Activated T-cell treated with anti-CD3 and anti-CD28 coated beads, Interleukin-2, amount 50 U/mL, for 4 hours (primary cell): ENCODE measurements around the gene DENND4A. TPM values are rescaled to one million over a fixed set of nuclear protein-coding genes. Genes with fewer than 3 reads are reported as not detected.
A peak's percentile ranks its signal among the peaks of the same experiment; 100 is the strongest.

ENCODE experiments used
- ATAC-seq, 2 donors: fragments of 200-7000 bp; cut with Tn5 transposase; one replicate each; pipeline ENCODE4 v1.10.0; 2021
- DNase-seq: peaks from one replicate; pipeline ENCODE4 v3.0.0-alpha.2; 2020
- H3K27me3 Mint-ChIP-seq: one replicate; pipeline ENCODE4 v1.8.0; 2021; ENCODE audit warnings: low read depth, mixed read lengths
- H3K36me3 Mint-ChIP-seq: one replicate; pipeline ENCODE4 v1.8.0; 2022; ENCODE audit warnings: mixed read lengths; ENCODE audit not compliant: insufficient read depth
- H3K4me1 Mint-ChIP-seq: one replicate; pipeline ENCODE4 v1.8.0; 2021; ENCODE audit warnings: low read depth, mixed read lengths
- H3K4me3 Mint-ChIP-seq: one replicate; pipeline ENCODE4 v1.8.0; 2021; ENCODE audit warnings: mild to moderate bottlenecking, moderate library complexity, mixed read lengths
- H3K9me3 Mint-ChIP-seq: one replicate; pipeline ENCODE4 v1.8.0; 2021; ENCODE audit warnings: mixed read lengths
- total RNA-seq, 3 donors: library from RNA; stranded (reverse); gene quantifications; one replicate each; pipeline ENCODE4 v1.2.1, GENCODE V29; 2021

DENND4A gene
- total RNA-seq, 3 donors from 2014 or later, result 24.2 to 26.0 (median 25.0) TPM

- H3K27me3 Mint-ChIP-seq, result no peaks in the 10 kb centered on the region
- ATAC-seq, result no peak
- no peaks in the 10 kb centered on the region for H3K9me3 Mint-ChIP-seq
- H3K4me3 Mint-ChIP-seq, result no peak overlapping the region
- H3K36me3 Mint-ChIP-seq, result peaks cover 27% of the 10 kb centered on the region
- DNase-seq, result no peak
- H3K4me1 Mint-ChIP-seq, result peaks cover 2% of the 10 kb centered on the region
Measured at GRCh38 chr15:65731926-65732325, 60.2 kb downstream of the DENND4A start.

GRCh38 chr15:65730549-65731172 lies 61.4 kb downstream of the DENND4A start:
- Mint-ChIP-seq H3K9me3 (no peaks in the 10 kb centered on the region), H3K4me3 (no peak overlapping the region), H3K36me3 (peaks cover 25% of the 10 kb centered on the region), H3K27me3 (no peaks in the 10 kb centered on the region), H3K4me1 (peaks cover 2% of the 10 kb centered on the region)
- DNase-seq (no peak), ATAC-seq (no peak)

- H3K27me3 Mint-ChIP-seq, result no peaks in the 10 kb centered on the region
- H3K9me3 Mint-ChIP-seq, result no peaks in the 10 kb centered on the region
- DNase-seq, result no peak
- no peak overlapping the region for H3K4me3 Mint-ChIP-seq
- H3K36me3 Mint-ChIP-seq, result peaks cover 27% of the 10 kb centered on the region
- H3K4me1 Mint-ChIP-seq, result no peaks in the 10 kb centered on the region
- no peak for ATAC-seq
Measured at GRCh38 chr15:65724464-65725215, 67.5 kb downstream of the DENND4A start.

- Mint-ChIP-seq H3K27me3 (no peaks in the 10 kb centered on the region), H3K9me3 (no peaks in the 10 kb centered on the region), H3K4me1 (no peaks in the 10 kb centered on the region), H3K4me3 (no peak overlapping the region), H3K36me3 (peaks cover 28% of the 10 kb centered on the region)
- ATAC-seq, result no peak
- no peak for DNase-seq
Measured at GRCh38 chr15:65723876-65724275, 68.2 kb downstream of the DENND4A start.

- no peaks in the 10 kb centered on the region for H3K4me1 Mint-ChIP-seq
- H3K4me3 Mint-ChIP-seq, result no peak overlapping the region
- peaks cover 33% of the 10 kb centered on the region for H3K36me3 Mint-ChIP-seq
- no peaks in the 10 kb centered on the region for H3K27me3 Mint-ChIP-seq
- no peaks in the 10 kb centered on the region for H3K9me3 Mint-ChIP-seq
- DNase-seq (no peak), ATAC-seq (no peak)
Measured at GRCh38 chr15:65722191-65722590, 69.9 kb downstream of the DENND4A start.

GRCh38 chr15:65712415-65712814 lies 79.7 kb downstream of the DENND4A start:
- no peaks in the 10 kb centered on the region for H3K9me3 Mint-ChIP-seq
- peaks cover 34% of the 10 kb centered on the region for H3K36me3 Mint-ChIP-seq
- H3K4me3 Mint-ChIP-seq, result no peak overlapping the region
- peak; percentile 30 to 35 for ATAC-seq
- no peaks in the 10 kb centered on the region for H3K27me3 Mint-ChIP-seq
- peaks cover 2% of the 10 kb centered on the region for H3K4me1 Mint-ChIP-seq
- no peak for DNase-seq

GRCh38 chr15:65695081-65695480 lies 97.0 kb downstream of the DENND4A start:
- Mint-ChIP-seq H3K9me3 (no peaks in the 10 kb centered on the region), H3K36me3 (peaks cover 46% of the 10 kb centered on the region), H3K4me1 (no peaks in the 10 kb centered on the region)

GRCh38 chr15:65690778-65691177 lies 101.3 kb downstream of the DENND4A start:
- no peaks in the 10 kb centered on the region for H3K27me3 Mint-ChIP-seq
- H3K9me3 Mint-ChIP-seq, result peaks cover 8% of the 10 kb centered on the region
- no peak for ATAC-seq
- H3K4me1 Mint-ChIP-seq, result no peaks in the 10 kb centered on the region
- DNase-seq, result no peak
- no peak overlapping the region for H3K4me3 Mint-ChIP-seq
- H3K36me3 Mint-ChIP-seq, result peaks cover 63% of the 10 kb centered on the region

More at GRCh38 chr15:65695081-65695480, 97.0 kb downstream of the DENND4A start:
- DNase-seq, result no peak
- no peak overlapping the region for H3K4me3 Mint-ChIP-seq
- no peak for ATAC-seq
- H3K27me3 Mint-ChIP-seq, result no peaks in the 10 kb centered on the region

- no peak overlapping the region for H3K4me3 Mint-ChIP-seq
- no peaks in the 10 kb centered on the region for H3K4me1 Mint-ChIP-seq
- no peak for ATAC-seq
- peaks cover 63% of the 10 kb centered on the region for H3K36me3 Mint-ChIP-seq
- no peaks in the 10 kb centered on the region for H3K27me3 Mint-ChIP-seq
- H3K9me3 Mint-ChIP-seq, result peaks cover 8% of the 10 kb centered on the region
- DNase-seq, result no peak
Measured at GRCh38 chr15:65690173-65690572, 101.9 kb downstream of the DENND4A start.

- Mint-ChIP-seq H3K9me3 (peaks cover 8% of the 10 kb centered on the region), H3K27me3 (no peaks in the 10 kb centered on the region), H3K4me1 (no peaks in the 10 kb centered on the region), H3K36me3 (peaks cover 57% of the 10 kb centered on the region), H3K4me3 (no peak overlapping the region)
- DNase-seq (no peak), ATAC-seq (no peak)
Measured at GRCh38 chr15:65688462-65688861, 103.6 kb downstream of the DENND4A start.

GRCh38 chr15:65682404-65682911 lies 109.6 kb downstream of the DENND4A start:
- peaks cover 4% of the 10 kb centered on the region for H3K4me1 Mint-ChIP-seq
- no peaks in the 10 kb centered on the region for H3K27me3 Mint-ChIP-seq
- no peak overlapping the region for H3K4me3 Mint-ChIP-seq
- H3K9me3 Mint-ChIP-seq, result no peaks in the 10 kb centered on the region
- H3K36me3 Mint-ChIP-seq, result peaks cover 11% of the 10 kb centered on the region
- DNase-seq, result no peak
- ATAC-seq, result no peak

- Mint-ChIP-seq H3K36me3 (peaks cover 5% of the 10 kb centered on the region), H3K4me1 (peaks cover 4% of the 10 kb centered on the region), H3K9me3 (no peaks in the 10 kb centered on the region), H3K4me3 (no peak overlapping the region), H3K27me3 (no peaks in the 10 kb centered on the region)
- ATAC-seq, result no peak
- no peak for DNase-seq
Measured at GRCh38 chr15:65680544-65680943, 111.5 kb downstream of the DENND4A start.

GRCh38 chr15:65676123-65676522 lies 116.0 kb downstream of the DENND4A start:
- DNase-seq, result no peak
- no peak overlapping the region for H3K4me3 Mint-ChIP-seq

GRCh38 chr15:65675551-65675950 lies 116.5 kb downstream of the DENND4A start:
- no peak for ATAC-seq
- no peaks in the 10 kb centered on the region for H3K9me3 Mint-ChIP-seq
- no peak overlapping the region for H3K4me3 Mint-ChIP-seq
- H3K4me1 Mint-ChIP-seq, result no peaks in the 10 kb centered on the region
- no peaks in the 10 kb centered on the region for H3K27me3 Mint-ChIP-seq
- peaks cover 21% of the 10 kb centered on the region for H3K36me3 Mint-ChIP-seq
- DNase-seq, result no peak

More at GRCh38 chr15:65676123-65676522, 116.0 kb downstream of the DENND4A start:
- H3K36me3 Mint-ChIP-seq, result peaks cover 18% of the 10 kb centered on the region
- H3K4me1 Mint-ChIP-seq, result no peaks in the 10 kb centered on the region
- no peaks in the 10 kb centered on the region for H3K27me3 Mint-ChIP-seq
- H3K9me3 Mint-ChIP-seq, result no peaks in the 10 kb centered on the region
- ATAC-seq, result no peak

GRCh38 chr15:65666257-65666656 lies 125.8 kb downstream of the DENND4A start:
- Mint-ChIP-seq H3K27me3 (no peaks in the 10 kb centered on the region), H3K4me3 (no peak overlapping the region), H3K36me3 (peaks cover 25% of the 10 kb centered on the region), H3K4me1 (no peaks in the 10 kb centered on the region), H3K9me3 (no peaks in the 10 kb centered on the region)
- DNase-seq (no peak), ATAC-seq (no peak)
